Hematopoietic multipotent progenitor cell treated with erythropoietin and hydrocortisone succinate and interleukin-3 and kit ligand, for 17 days (in vitro differentiated cells): Measurements from ENCODE around the gene ADGRE2.
"Not testable (repeated sequence)": the region's sequence is repeated elsewhere in the genome, so short reads cannot be mapped to it uniquely, and the experiment has no call there.

ENCODE experiments used
- DNase-seq: peaks from one replicate; pipeline ENCODE4 v3.0.0-alpha.2; 2015; ENCODE audit warnings: low spot score

ADGRE2 gene

DNA sequence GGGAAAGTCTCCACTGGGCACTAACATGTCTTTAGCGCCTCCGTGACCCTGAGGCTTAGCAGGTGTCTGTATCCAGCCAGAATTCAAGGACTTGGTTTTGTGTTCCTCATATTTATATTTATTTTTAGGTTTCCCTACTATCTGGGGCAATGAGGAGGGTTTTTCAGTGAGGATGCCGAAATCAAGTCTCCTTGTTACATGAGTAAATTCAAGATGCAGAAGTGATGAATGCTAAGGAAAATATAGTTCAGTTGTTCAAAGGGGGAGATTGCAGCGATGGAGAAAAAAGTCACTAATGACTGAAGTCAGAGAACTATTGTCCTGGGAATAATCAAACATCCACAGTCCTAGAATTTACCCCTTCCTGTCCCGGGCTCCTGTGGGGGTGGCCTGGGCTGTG is 791 bp upstream of the ADGRE2 start:
- DNase-seq, result no peak

DNA sequence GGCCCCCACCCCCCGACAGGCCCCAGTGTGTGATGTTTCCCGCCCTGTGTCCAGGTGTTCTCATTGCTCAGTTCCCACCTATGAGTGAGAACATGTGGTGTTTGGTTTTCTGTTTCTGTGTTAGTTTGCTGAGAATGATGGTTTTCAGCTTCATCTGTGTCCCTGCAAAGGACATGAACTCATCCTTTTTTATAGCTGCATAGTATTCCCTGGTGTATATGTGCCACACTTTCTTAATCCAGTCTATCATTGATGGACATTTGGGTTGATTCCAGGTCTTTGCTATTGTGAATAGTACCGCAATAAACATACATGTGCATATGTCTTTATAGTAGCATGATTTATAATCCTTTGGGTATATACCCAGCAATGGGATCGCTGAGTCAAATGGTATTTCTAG is 715 bp downstream of the ADGRE2 start:
- DNase-seq, result not testable (repeated sequence)

DNA sequence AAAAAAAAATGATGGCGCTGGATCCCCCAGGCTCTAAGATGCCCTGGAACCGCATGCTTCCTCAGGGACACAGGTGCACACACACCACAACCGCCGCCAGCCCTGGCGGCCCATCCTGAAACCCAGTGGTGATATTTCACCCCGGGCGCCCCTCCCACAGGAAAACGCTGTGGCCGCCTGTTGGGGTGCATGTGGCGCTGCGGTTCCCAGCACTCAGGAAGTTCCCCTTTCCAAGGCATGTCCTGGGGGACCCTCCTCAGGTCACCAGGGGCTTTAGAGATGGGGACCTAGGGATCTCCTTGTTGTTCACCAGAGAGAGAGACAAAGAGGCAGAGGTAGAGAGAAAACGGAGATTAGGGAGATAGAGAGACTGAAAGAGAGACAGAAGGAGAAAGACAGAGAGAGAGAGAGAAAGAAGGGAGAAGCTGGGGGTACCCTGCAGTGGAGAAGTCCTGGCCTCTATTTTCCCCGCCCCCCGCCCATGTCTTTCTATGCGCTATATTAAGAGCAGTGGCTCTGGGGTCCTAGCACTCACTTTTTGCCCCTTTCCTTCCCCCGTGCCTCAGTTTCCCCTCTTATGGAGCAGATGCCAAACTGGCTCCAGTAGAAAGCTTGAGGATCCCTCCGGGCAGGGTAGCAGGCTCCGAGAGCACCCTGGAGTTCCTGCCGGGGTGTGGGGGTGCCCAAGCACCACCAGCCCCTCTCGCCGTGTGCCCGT is 2.3 kb downstream of the ADGRE2 start:
- DNase-seq, result no peak

DNA sequence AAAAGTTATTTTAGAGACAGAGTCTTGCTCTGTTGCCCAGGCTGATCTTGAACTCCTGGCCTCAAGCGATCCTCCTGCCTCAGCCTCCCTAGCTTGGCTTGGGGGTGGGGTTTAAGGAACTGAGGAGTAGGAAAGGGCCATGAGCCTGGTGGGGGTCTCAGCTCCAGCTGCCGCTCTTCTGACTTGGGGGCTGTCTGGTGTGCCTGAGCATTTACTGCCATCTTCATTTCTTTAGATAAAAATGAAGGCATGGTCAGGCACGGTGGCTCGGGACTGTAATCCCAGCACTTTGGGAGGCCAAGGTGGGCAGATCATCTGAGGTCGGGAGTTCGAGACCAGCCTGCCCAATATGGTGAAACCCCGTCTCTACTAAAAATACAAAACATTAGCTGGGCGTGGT is 3.0 kb downstream of the ADGRE2 start:
- DNase-seq, result not testable (repeated sequence)

DNA sequence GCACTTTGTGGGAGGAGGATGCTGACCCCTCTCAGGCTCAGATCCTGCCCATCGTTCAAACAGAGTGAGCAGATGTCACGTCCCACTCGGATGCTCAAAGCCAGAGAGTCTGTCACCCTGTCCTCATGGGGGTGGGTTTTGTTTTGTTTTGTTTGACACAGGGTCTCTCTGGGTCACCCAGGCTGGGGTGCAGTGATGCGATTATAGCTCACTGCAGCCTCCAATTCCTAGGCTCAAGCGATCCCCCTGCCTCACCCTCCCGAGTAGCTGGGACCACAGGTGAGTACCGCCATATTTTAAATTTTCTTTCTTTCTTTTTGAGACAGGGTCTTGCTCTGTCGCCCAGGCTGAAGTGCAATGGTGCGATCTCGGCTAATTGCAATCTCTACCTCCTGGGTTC is 4.0 kb downstream of the ADGRE2 start:
- no peak for DNase-seq

DNA sequence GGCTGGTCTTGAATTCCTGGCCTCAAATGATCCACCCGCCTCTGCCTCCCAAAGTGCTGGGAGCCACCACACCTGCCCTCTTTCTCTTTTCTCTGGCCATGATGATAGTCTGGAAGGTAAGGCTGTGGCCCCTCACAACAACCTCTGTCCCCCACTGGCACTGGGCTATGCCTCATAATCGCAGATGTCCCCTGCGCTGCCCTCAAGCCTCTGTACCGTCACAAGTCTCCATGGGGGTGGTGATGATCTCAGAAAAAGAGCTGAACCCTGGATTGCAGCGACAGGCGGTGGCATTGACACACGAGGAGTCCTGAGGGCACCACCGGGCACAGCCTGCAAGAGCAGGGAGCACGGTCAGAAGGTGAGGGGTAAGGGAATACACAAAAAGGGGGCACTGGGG is 4.6 kb downstream of the ADGRE2 start:
- DNase-seq, result not testable (repeated sequence)

DNA sequence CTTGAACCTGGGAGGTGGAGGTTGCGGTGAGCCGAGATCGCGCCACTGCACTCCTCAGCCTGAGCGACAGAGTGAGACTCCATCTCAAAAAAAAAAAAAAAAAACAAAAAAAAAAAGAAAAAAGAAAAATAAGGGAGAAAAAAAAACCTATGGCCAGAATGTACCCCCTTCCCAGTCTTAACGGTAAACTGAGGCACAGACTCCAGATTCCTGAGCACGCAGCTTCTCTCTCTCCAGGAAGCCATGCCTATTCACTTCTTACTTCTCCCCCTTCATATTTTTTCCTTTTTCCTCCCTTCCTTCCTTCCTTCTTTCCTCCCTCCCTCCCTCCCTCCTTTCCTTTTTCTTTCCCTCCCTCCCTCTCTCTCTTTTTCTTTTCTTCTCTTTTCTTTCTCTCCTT is 5.4 kb downstream of the ADGRE2 start:
- DNase-seq, result no peak

DNA sequence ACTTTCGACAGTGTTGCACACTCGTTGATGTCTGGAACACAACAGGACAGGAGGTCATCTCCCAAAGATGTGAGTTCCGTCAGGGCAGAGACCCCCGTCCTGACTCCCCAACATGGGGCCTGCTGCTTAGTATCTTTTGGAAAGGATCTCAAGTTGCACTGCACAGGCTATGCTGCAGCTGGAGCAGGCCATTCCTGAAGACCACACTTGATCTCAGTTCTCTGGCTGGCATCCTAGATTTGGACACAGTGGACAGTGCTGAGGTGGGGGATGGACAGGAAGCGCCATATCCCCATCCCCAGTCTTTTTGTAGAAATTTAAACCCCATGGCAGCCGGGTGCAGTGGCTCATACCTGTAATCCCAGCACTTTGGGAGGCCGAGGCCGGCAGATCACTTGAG is 5.9 kb downstream of the ADGRE2 start:
- DNase-seq, result no peak

DNA sequence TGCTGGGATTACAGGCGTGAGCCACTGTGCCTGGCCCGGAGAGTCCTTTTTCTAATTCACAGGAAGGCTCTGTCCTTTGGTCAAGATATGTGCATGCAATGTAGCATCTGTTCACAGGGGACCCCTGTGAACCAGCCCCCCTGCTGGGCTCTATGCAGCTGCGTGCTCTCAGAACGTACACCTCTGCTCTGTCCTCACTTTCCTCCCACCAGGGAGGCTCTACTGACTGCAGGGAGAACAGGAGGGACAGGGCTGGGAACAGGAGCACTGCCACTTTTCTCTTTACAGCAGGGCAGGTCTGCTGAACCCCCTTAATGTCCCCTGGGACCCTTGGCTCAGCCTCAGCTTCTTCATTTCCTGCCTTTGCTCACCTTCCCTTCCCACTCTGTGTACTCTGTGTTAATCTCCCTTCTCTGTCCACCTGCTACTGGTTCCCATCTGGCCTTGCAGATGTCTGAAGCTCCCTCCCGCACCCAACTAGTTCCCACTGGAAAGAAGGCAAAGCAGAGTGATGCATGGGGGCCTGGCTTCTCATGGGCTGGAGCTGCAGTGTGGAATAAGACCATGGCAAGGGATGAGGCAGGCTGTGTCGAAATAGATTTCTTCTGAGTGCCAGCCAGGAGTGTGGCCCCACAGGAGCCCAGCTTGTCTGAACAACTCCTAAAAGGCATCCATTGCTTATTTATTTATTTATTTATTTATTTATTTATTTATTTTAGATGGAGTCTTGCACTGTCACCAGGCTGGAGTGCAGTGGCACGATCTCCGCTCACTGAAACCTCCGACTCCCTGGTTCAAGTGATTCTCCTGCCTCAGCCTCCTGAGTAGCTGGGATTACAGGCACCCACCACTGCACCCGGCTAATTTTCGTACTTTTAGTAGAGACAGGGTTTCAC is 7.2 kb downstream of the ADGRE2 start:
- no peak for DNase-seq

DNA sequence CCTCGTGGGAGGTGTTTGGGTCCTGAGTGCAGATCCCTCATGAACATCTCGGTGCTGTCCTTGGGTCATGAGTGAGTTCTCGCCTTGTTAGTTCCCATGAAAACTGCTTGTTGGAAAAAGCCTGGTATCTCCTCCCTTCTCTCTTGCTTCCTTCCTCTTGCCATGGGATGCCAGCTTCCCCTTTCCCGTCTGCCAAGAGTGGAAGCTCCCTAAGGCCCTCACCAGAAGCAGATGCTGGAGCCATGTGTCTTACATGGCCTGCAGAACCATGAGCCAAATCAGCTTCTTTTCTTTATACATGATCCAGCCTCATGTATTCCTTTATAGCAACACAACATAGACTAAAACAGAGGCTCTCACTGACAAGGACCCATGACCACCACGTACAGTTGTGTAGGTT is 8.2 kb downstream of the ADGRE2 start:
- no peak for DNase-seq

DNA sequence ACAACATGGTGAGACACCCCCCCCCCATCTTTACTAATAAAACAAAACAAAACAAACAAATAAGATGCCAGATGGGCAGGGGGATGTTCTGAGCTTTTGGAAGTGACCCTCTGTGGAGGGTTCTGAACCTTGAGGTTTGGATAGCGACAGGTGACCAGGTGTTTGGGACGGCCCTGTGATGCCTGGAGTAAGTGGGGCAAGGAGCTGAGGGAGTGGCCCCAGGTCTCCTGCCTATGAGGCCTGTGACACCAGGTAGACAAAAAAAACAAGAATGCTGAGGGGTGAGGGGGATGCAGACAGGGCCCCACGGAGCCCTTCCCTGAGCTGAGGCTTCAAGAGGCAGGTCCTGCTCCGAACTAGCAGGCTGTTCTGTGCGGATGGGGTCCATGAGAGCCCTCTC is 9.2 kb downstream of the ADGRE2 start:
- no peak for DNase-seq

DNA sequence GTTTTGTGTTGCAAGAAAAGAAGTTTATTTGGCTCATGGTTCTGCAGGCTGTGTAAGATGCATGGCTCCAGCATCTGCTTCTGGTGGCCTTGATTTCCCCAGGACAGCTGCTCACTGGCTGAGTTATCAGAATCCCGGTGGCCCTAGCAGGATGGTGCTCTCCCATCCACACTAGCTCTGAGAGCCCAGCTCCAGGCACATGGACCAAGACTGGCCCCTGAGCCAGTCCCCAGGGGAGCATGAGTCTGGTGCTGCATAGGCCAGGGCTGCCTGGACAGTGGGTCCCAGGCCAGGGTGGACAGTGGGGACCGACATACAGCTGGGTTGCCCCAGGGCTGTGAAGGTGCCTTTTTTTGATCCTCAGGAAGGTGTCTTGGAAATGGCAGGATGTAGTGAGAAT is 10.4 kb downstream of the ADGRE2 start:
- DNase-seq, result no peak

DNA sequence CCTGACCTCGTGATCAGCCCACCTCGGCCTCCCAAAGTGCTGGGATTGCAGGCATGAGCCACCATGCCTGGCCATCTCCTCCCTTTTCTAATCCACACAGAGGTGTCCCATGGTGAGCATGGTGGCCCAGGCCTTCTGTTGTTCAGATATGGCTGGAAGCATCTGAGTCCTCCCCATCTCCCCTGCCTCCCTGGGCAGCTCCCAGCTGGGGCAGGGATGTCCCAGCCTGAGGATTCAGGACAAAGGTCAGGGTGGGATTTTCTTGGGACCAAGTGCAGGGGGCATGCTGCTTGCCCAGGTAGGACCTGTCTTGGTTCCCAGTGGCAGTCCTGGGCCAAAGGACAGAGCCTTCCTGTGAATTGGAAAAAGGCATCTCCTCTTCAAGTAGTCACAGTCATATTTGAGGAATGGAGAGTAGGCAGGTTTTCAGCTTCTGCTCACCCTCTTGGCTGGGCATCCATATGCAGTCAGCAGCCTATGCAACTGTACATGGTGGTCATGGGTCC is 10.8 kb downstream of the ADGRE2 start:
- no peak for DNase-seq

DNA sequence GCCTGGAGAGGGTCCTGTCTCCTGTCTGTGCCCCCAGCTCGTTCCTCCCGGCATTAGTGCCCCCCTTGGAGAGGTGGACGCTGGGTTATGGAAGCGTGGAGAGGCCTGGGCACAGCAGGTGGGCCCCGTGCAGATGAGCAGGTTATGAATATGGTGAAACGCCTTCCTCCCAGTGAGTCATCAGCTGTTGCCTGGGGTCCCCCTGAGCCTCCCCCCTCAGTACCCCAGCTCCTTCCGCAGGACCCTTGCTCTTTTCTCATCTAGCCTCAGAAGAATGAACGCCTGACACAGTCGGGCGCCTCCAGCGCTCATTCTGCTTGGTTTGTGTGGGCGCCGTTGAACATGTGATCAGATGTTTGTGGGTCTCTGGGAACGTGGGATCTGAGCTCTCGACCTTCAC is 12.5 kb downstream of the ADGRE2 start:
- DNase-seq, result not testable (repeated sequence)

DNA sequence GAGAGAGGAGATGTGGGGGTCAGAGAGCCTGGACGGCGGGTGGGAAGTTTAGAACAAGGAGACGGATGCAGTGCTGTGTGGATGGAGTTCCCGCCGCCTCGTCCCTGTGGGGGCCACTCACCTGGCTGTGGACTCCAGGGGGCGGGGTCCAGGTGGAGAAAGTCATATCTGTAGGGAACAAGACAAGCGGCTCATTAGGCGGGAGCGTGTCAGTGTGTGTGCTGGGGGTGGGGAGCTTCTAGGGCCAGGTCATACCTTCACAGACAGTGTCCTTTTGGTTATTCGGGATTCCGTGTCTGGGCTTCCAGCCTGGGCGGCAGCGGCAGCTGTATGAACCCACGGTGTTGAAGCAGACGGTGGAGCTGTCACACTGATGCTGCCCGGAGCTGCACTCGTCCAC is 13.0 kb downstream of the ADGRE2 start:
- not testable (repeated sequence) for DNase-seq

DNA sequence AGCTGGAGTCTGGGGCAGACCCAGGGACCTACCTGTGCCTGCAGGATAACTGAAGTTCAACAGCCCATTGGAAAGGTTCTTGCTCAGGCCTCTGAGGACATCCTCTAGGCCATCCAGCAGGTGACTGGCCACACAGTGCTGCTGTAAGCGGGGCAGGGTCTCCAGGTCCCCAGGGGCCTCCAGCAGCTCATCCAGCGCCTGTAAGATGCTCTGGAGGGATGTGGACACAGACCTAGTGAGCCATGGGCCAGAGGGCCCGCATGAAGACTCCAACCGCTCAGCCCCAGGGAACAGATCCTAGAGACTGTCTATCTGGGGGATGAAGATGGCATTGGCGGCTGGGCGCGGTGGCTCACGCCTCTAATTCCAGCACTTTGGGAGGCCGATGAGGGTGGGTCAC is 14.0 kb downstream of the ADGRE2 start:
- DNase-seq, result no peak

DNA sequence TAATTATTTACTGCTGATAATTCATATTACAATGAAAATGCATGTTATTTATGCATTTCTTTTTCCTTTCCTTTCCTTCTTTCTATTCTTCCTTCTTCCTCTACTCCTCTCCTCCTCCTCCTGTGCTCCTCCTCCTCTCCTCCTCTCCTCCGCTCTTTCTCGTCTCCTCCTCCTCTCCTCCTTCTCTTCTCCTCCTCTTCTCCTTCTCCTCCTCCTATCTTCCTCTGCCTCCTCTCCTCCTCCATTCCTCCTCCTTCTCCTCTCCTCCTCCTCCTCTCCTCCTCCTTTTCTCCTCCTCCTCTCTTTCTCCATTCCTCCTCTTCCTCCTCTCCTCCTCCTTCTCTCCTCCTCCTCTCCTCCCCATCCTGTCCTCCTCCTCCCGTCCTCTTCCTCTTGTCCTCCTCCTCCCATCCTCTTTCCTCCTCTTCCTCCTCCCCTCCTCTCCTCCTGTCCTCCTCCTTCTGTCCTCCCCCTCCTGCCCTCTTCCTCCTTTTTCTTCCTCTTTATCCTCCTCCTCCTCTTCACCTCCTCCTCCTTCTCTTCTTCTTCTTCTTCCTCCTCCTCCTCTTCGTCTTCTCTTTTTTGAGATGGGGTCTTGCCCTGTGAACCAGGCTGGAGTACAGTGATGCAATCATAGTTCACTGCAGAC is 14.7 kb downstream of the ADGRE2 start:
- DNase-seq, result no peak

DNA sequence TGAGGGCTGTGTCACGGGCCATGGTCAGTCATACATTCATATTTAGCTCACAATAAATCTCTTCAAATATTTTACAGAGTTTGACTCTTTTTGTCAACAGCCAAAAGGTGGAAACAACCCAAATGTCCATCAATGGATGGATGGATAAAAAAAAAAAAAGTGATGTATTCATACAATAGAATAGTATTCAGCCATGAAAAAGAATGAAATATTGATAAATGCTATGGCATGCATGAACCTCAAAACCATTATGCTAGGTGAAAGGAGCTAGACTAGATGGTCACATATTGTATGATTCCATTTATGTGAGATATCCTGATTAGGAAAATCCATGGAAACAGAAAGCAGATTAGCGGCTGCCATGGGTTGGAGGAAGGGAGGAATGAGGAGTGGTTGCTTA is 16.2 kb downstream of the ADGRE2 start:
- no peak for DNase-seq

DNA sequence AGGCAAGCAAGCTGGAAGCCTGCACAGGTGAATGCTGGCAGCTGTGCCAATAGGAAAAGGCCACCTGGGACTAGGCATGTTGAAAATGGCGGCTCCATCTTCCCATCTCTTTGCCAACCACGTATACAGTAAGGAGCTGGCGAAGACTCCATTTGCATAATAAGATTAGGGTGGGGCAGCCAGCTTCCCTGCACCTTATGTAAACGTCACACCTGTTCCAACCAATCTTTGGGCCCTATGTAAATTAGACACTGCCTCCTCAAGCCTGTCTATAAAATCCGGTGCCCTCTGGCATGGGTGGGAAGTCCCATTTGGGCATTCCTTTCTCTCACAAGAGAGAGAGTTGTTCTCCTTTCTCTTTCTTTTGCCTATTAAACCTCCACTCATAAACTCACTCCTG is 16.8 kb downstream of the ADGRE2 start:
- no peak for DNase-seq

DNA sequence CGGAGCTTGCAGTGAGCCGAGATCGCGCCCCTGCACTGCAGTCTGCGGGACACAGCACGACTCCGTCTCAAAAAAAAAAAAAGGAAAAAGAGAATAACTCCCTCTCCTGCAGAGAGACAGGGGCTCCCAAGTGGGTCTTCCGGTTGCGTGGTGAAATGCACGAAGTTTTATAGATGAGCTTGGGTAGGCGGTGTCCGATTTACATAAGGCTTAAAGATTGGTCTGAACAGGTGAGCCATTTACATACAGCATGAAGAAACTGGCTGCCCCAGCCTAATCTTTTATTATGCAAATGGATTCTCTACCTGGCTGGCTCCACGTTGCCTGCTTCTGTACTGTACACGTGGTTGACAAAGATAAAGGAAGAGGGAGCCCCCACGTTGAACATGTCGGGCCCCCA is 19.5 kb downstream of the ADGRE2 start:
- DNase-seq, result no peak

DNA sequence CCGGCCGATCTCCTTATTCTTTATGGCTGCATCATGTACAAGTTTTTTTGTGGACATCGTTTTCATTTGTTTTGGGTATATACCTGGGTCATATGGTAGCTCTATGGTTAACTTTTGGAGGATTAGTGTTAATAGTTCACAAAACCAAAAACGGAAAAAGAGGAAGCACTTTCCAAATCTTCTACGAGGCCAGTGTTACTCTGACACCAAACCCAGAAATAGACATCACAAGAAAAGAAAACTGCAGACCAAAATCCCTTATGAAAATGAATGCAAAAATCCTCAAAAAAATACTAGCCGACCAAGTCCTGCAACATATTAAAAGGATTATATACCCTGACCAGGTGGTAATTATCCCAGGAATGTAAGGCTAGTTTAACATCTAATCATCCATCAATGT is 29.8 kb downstream of the ADGRE2 start:
- DNase-seq, result no peak

DNA sequence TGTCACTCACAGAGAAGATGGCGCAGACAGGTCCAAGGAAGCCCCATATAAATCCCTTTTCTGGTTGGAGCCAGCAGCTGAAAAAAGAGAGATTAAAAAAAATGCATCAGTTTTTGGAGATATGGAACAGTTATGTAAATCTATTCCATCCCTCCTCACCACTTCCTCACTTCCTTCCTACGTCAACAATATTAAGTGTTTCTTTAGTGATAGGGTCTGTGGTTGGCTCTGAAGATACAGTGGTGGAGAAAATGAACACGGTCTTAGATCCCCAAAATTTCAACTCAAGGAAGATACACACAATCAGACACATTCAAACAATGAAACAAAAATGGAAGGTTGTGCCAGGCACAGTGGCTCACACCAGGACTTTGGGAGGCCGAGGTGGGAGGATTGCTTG is 31.5 kb downstream of the ADGRE2 start:
- DNase-seq, result no peak

DNA sequence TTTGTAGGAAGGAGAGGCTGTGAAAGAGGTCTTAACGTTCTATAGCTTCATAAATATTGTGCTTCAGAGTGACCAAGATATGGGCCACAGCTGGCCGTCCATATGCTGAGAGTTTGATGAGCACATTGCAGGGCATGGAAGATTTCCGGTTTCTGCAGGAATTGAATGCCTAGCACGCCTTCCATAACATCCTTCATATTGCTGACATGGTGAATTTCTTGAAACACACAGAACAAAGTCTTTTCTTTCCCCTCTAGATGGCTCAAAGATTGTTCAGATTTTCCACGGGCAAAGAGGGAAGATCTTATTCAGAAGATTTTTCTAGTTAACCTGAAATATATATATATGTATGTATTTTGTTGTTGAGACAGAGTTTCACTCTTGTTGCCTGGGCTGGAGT is 42.4 kb downstream of the ADGRE2 start:
- no peak for DNase-seq
